GM20431 (cell line): ENCODE measurements around the gene FRAS1.

Source experiments
- in situ Hi-C: fragments of 300-500 bp; cut with MseI, MboI; formaldehyde crosslinking; loops from one replicate; pipeline ENCODE4 v1.15.0; 2020; ENCODE audit warnings: low sequenced_read_pairs; ENCODE audit not compliant: unreplicated experiment

The FRAS1 gene

GRCh38 chr4:78553043-78553396, 495.9 kb downstream of the FRAS1 start:
- in situ Hi-C loops = no loop called here

GRCh38 chr4:78553529-78554060, 496.5 kb downstream of the FRAS1 start:
- in situ Hi-C loops = no loop called here

GRCh38 chr4:78556665-78557064, 499.5 kb downstream of the FRAS1 start:
- in situ Hi-C loops = no loop called here

- in situ Hi-C loops = no loop called here
Observed at GRCh38 chr4:78557841-78558240, 500.7 kb downstream of the FRAS1 start.

GRCh38 chr4:78558410-78558809, 501.3 kb downstream of the FRAS1 start:
- in situ Hi-C loops = no loop called here

- in situ Hi-C loops = no loop called here
Observed at GRCh38 chr4:78560296-78560963, 503.3 kb downstream of the FRAS1 start.

GRCh38 chr4:78561677-78562076, 504.6 kb downstream of the FRAS1 start:
- in situ Hi-C loops = no loop called here

GRCh38 chr4:78562687-78563086, 505.6 kb downstream of the FRAS1 start:
- in situ Hi-C loops = no loop called here

- in situ Hi-C loops = no loop called here
Observed at GRCh38 chr4:78565971-78566372, 508.8 kb downstream of the FRAS1 start.

GRCh38 chr4:78566834-78567499, 509.8 kb downstream of the FRAS1 start:
- in situ Hi-C loops = no loop called here

GRCh38 chr4:78567500-78568060, 510.5 kb downstream of the FRAS1 start:
- in situ Hi-C loops = no loop called here

- in situ Hi-C loops = no loop called here
Observed at GRCh38 chr4:78568640-78569305, 511.6 kb downstream of the FRAS1 start.

- in situ Hi-C loops = no loop called here
Observed at GRCh38 chr4:78569306-78569821, 512.2 kb downstream of the FRAS1 start.

GRCh38 chr4:78570117-78570516, 513.0 kb downstream of the FRAS1 start:
- in situ Hi-C loops = no loop called here

GRCh38 chr4:78571804-78572203, 514.7 kb downstream of the FRAS1 start:
- in situ Hi-C loops = no loop called here

GRCh38 chr4:78578674-78579425, 521.7 kb downstream of the FRAS1 start:
- in situ Hi-C loops = no loop called here

- in situ Hi-C loops = no loop called here
Observed at GRCh38 chr4:78581618-78582017, 524.5 kb downstream of the FRAS1 start.

- in situ Hi-C loops = no loop called here
Observed at GRCh38 chr4:78584863-78585547, 527.9 kb downstream of the FRAS1 start.

- in situ Hi-C loops = no loop called here
Observed at GRCh38 chr4:78585633-78586032, 528.5 kb downstream of the FRAS1 start.
